HepG2 (cell line): Measurements from ENCODE around the gene BCAM. TPM values are rescaled to one million over a fixed set of nuclear protein-coding genes. Genes with fewer than 3 reads are reported as not detected.

Experiments used
- CBFB ChIP-seq: sonication (generic); formaldehyde crosslinking; IDR thresholded peaks from 2 replicates; pipeline ENCODE4 v1.4.0; 2020; ENCODE audit warnings: missing genetic modification reagents
- KMT2A ChIP-seq: sonication (generic); formaldehyde crosslinking; IDR thresholded peaks from 2 replicates; pipeline ENCODE4 v1.4.0; 2020; ENCODE audit warnings: missing genetic modification reagents
- MAX ChIP-seq: IDR thresholded peaks from 2 replicates; pipeline ENCODE4 v1.6.1; 2012; ENCODE audit warnings: inconsistent platforms
- NR2F6 ChIP-seq, 2 experiments: IDR thresholded peaks; 2 replicates each; pipeline ENCODE4 v1.6.1; 2016; ENCODE audit warnings: antibody characterized with exemption in 1 of 2, mild to moderate bottlenecking in 1 of 2
- PAXIP1 ChIP-seq: sonication (generic); formaldehyde crosslinking; conservative IDR thresholded peaks from 2 replicates; pipeline ENCODE4 v1.4.0; 2020; ENCODE audit warnings: mild to moderate bottlenecking, missing genetic modification reagents, moderate library complexity
- PRDM4 ChIP-seq: sonication (generic); formaldehyde crosslinking; IDR thresholded peaks from 2 replicates; pipeline ENCODE4 v1.9.0; 2021; ENCODE audit warnings: missing genetic modification reagents, borderline replicate concordance
- THRA ChIP-seq: sonication (generic); formaldehyde crosslinking; IDR thresholded peaks from 2 replicates; pipeline ENCODE4 v1.4.0; 2020; ENCODE audit warnings: missing genetic modification reagents, borderline replicate concordance
- UBTF ChIP-seq: sonication (generic); formaldehyde crosslinking; IDR thresholded peaks from 2 replicates; pipeline ENCODE4 v1.4.0; 2020; ENCODE audit warnings: mild to moderate bottlenecking, missing genetic modification reagents
- ZMYM3 ChIP-seq: sonication (generic); formaldehyde crosslinking; IDR thresholded peaks from 2 replicates; pipeline ENCODE4 v1.5.1; 2020; ENCODE audit warnings: mild to moderate bottlenecking, missing genetic modification reagents
- ZNF614 ChIP-seq: IDR thresholded peaks from 2 replicates; pipeline ENCODE4 v1.6.1; 2018; ENCODE audit warnings: missing biosample characterization, missing genetic modification reagents, inconsistent platforms, borderline replicate concordance
- ZNF674 ChIP-seq: sonication (generic); formaldehyde crosslinking; IDR thresholded peaks from 2 replicates; pipeline ENCODE4 v1.5.0; 2020; ENCODE audit warnings: low read depth, mild to moderate bottlenecking, missing genetic modification reagents
- ZNF788 ChIP-seq: sonication (generic); formaldehyde crosslinking; IDR thresholded peaks from 2 replicates; pipeline ENCODE4 v1.5.0; 2020; ENCODE audit warnings: mild to moderate bottlenecking, missing genetic modification reagents, borderline replicate concordance
- ZNF883 ChIP-seq: sonication (generic); formaldehyde crosslinking; IDR thresholded peaks from 2 replicates; pipeline ENCODE4 v1.5.1; 2020; ENCODE audit warnings: mild to moderate bottlenecking, missing genetic modification reagents; ENCODE audit errors: not compliant biosample characterization
- polyA plus RNA-seq, 8 experiments: library from polyadenylated mRNA; depleted of rRNA in 3 of 8; stranded (reverse) in 7 of 8; unstranded in 1 of 8; fragments of >200 nt; fragmentation: Illumina TruSeq in 4 of 8; extraction: Trizol in 4 of 8; gene quantifications; 2 replicates each; pipeline versions ENCODE4 v1.2.1 to v1.2.3, GENCODE V29; 2011 to 2016; ENCODE audit warnings: low read depth in 4 of 8, missing spikeins in 1 of 8, mixed read lengths in 1 of 8; ENCODE audit not compliant: insufficient read depth in 1 of 8
- total RNA-seq, 5 experiments: library from RNA; depleted of rRNA; stranded (reverse); fragments of >200 nt; fragmentation: Illumina TruSeq; extraction: Trizol; gene quantifications; 2 replicates each; pipeline ENCODE4 v1.2.3, GENCODE V29; 2016; ENCODE audit warnings: low read depth in 1 of 5

The BCAM gene
- total and polyA plus RNA-seq, 2 of the 13 experiments (the other 11 are each of a cell fraction or from before 2014, with no cell fraction given), result 51.2 to 62.7 TPM

- TF ChIP-seq PAXIP1 (CRISPR knock-in tag), result peak; percentile 58
- TF ChIP-seq ZNF788 (CRISPR knock-in tag), result peak; percentile 27; the same call in 1 of the 2 replicates
- peak; percentile 55; the same call in 1 of the 2 replicates for TF ChIP-seq NR2F6 (IDR thresholded peaks at IDR 0.05)
- peak; percentile 45; the same call in 1 of the 2 replicates for TF ChIP-seq NR2F6 (CRISPR knock-in tag; IDR thresholded peaks at IDR 0.05)
- TF ChIP-seq KMT2A (CRISPR knock-in tag), result no peak
- peak; percentile 47 for TF ChIP-seq ZNF883 (CRISPR knock-in tag)
- TF ChIP-seq ZNF674 (CRISPR knock-in tag), result no peak
- TF ChIP-seq MAX, result peak; percentile 25; the same call in 1 of the 2 replicates
- no peak for TF ChIP-seq UBTF (CRISPR knock-in tag)
- TF ChIP-seq PRDM4 (CRISPR knock-in tag), result no peak
- 0 out of 2 replicates have a peak, but pooled peaks have one; percentile 61 for TF ChIP-seq THRA (CRISPR knock-in tag)
- 0 out of 2 replicates have a peak, but pooled peaks have one; percentile 31 for TF ChIP-seq ZMYM3 (CRISPR knock-in tag)
- TF ChIP-seq CBFB, result no peak
- no peak for TF ChIP-seq ZNF614 (CRISPR knock-in tag)
Observed at GRCh38 chr19:44822670-44823372, 13.9 kb downstream of the BCAM start (continued).
